GM19351 (cell line): Measurements from ENCODE around the gene ZNF407.

ENCODE experiments used
- ATAC-seq: cut with Tn5 transposase; IDR thresholded peaks from one replicate; pipeline ENCODE4 v1.9.1; 2021; ENCODE audit warnings: mild to moderate bottlenecking, moderate library complexity; ENCODE audit not compliant: unreplicated experiment

The ZNF407 gene

GRCh38 chr18:75036917-75037688 is 439.4 kb downstream of the ZNF407 start:
- ATAC-seq, result no peak

DNA sequence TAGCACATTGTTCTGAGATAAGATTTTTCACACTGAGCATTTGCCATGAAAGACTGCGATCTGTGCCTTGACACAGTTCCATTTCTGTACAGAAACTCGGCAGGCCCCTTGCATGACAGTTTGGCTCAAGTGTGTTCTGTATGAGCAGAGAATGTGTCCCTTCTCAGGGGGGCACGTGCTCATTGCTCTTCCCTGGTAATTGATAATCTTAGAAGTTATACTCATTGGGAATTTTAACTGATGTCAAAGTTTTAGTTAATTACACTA is 440.0 kb downstream of the ZNF407 start:
- no peak for ATAC-seq

DNA sequence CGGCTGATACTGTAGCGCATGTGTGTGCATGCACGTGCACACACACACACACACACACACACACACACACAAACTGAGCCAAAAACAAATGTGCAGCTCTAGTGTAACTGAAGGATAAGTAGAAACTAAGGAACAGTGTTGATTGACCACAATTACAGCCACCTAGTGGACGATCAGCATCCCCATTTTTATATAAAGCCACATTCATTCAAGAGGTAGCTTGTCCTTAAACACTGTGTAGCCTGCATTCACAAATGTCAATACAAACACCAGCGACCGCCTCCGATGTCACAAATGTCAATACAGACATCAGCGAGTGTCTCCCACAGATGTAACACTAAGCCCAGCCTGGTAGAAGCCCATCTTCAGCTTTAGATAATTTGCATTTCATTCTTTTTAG is 443.9 kb downstream of the ZNF407 start:
- no peak for ATAC-seq

- ATAC-seq, result no peak
Observed at GRCh38 chr18:75043478-75043877, 445.8 kb downstream of the ZNF407 start.

DNA sequence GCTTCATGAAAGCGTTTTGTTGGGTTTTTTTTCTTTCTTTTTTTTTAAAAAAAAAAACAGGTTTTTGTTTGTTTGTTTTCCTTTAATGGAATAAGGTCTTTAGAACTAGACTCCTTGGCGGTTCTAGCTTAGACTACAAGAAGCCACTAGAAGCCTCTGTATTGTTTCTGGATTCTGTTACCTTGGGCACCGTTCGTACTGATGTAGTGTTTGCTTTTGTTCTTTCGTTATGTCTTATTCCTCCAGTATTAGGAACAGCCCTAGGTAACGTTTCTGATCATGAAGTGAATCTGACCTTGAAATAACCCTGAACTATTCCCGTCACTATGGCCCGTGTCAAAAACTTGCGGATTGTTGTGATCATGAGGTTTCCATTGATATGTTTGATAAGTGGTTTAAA is 446.6 kb downstream of the ZNF407 start:
- ATAC-seq, result no peak

- no peak for ATAC-seq
Observed at GRCh38 chr18:75044791-75045190, 447.1 kb downstream of the ZNF407 start.

DNA sequence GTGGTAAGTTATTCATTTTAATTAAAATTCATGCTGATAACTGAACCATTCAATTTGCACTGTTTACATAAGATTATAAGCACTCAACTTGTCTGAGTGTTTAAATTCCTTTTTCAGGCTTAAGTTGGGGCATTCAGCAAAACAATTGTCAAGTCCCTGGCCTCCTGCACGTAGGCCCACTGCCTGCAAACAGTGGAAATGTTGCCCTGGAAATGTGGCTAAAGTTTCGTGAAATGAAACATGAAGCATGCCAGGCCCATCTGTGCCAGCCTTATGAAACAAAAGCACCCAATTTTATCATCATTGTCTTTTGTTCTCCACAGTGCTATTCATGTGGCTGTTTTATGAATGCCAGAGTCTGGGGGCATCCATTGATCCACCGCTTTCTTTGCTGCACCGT is 447.6 kb downstream of the ZNF407 start:
- ATAC-seq, result no peak

- ATAC-seq, result no peak
Observed at GRCh38 chr18:75047240-75047961, 449.7 kb downstream of the ZNF407 start.

GRCh38 chr18:75048776-75049454 is 451.2 kb downstream of the ZNF407 start:
- no peak for ATAC-seq

GRCh38 chr18:75049455-75049789 is 451.8 kb downstream of the ZNF407 start:
- no peak for ATAC-seq

GRCh38 chr18:75051757-75052156 is 454.1 kb downstream of the ZNF407 start:
- no peak for ATAC-seq

GRCh38 chr18:75052475-75052874 is 454.8 kb downstream of the ZNF407 start:
- no peak for ATAC-seq

- ATAC-seq, result no peak
Observed at GRCh38 chr18:75053028-75053629, 455.5 kb downstream of the ZNF407 start.

DNA sequence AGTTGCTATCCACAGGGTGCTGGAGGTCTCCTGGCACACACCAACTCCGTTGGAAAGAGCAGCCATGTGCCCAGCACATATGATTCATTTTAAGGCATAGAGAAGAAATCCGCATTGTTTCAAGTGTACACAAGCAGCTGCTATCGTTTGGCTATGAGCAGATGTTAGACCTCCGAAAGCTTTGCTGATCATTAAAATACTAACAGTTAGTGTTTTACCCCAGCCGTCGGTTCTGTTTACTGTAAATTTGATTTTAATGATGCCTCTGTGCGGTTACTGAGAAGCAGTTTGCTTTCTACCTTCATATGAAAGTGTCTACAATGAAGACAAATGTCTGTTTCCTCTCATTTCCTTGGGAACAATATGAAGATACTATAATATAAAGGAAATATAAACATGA is 456.4 kb downstream of the ZNF407 start:
- no peak for ATAC-seq

DNA sequence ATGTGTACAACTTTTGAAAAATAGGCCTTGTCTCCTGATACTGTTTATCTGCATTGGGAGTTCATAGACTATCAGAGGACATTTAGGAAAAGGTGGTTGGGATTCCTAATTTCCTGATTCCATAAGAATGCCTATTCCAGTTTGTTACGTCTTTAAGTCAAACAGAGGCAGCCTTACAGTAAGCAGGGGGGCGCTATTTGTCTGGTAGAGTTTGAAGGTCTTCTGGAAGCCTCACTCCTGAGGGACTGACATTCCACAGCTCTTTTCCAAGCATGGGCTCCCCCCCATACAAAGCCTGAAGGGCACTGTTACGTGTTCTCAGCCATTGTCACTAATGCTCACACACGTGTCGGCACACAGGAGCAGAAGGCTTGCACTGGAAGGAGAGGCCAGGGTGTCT is 456.9 kb downstream of the ZNF407 start:
- no peak for ATAC-seq

DNA sequence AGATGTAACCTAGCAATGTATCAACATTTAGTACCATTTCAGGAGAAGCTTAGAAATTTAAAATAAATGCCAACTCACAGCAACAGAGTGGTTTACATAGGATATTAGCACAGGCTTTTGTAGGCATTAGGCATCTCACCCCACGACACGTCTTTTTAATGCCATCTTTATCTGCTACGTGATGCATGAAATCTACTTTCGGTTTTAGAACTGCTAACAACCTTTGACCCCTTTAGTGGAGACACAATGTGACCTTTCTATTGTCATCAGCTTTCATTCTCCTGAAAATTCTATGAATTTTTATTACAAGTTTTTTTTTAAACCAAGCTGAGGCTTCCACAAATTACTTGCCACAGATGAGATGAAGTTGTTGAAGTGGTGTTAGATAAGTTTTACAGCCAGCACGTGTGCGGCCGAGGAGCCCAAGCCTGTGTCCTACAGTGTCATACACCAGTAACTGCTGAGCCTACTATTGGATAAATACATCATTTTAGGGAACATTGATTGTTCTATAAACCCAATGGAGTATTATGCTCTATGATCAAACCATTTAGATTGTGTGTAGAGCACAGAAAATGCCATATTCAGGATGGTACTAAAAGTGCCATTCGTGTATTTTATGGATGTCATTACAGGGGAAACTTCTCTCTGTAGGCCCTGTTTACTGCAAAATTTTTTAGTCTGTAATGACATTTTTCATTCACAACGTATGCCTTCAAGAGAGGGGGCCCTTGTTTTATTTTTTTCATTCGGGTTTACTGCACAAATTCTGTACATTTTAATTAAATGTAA is 459.7 kb downstream of the ZNF407 start:
- no peak for ATAC-seq

- ATAC-seq, result no peak
Observed at GRCh38 chr18:75060185-75060584, 462.5 kb downstream of the ZNF407 start.

DNA sequence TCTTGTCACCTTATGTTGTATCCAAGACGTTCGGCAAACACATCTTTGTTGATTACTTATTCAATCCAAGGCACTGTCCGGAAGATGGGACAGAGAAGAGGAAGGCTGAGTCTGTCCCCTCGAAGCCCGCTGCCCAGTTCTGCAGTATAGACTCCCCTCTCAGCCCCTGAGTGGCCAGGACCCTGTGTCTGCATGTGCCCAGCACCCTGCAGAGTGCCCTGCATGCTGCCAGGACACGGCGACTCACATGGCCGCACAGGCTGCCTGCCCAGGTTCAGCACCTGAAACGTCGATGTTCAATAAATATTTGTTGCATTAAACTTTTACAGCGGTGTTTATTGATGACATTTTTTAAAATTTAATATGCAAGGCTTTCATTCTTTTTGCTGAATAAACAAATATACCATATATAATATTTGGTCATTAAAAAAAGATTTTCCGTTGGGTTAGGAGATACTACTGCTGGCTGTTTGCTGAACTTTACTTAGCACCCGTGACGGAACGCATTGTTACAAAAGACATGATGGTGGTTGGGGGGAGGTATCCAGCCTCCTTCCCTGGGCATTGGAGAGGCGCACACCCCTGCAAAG is 464.7 kb downstream of the ZNF407 start:
- no peak for ATAC-seq

GRCh38 chr18:75063196-75063595 is 465.5 kb downstream of the ZNF407 start:
- no peak for ATAC-seq

- ATAC-seq, result no peak
Observed at GRCh38 chr18:75063615-75064512, 466.2 kb downstream of the ZNF407 start.
